H1 (cell line): Measurements from ENCODE around the gene FAU. TPM values are rescaled to one million over a fixed set of nuclear protein-coding genes. Genes with fewer than 3 reads are reported as not detected.
A peak's percentile ranks its signal among the peaks of the same experiment; 100 is the strongest.

ENCODE experiments used
- CTCF ChIA-PET: fragments of 300-600 bp; sonication (Branson Sonifier 250); formaldehyde crosslinking; loops from one replicate; lab custom pipeline; 2021; ENCODE audit not compliant: partially characterized antibody; lab: Charles Lee
- POLR2A ChIA-PET: fragments of 300-600 bp; sonication (Branson Sonifier 250); formaldehyde crosslinking; loops from one replicate; lab custom pipeline; 2021; ENCODE audit warnings: inconsistent platforms; ENCODE audit not compliant: partially characterized antibody; lab: Charles Lee
- DNase-seq, 2 experiments: peaks; one replicate each; pipeline versions ENCODE4 v3.0.0 to v3.0.0-alpha.2; 2010 to 2022; ENCODE audit warnings: low spot score in 2 of 2, low read depth in 1 of 2, mixed read lengths in 1 of 2
- FAIRE-seq: peaks from 2 replicates; lab custom pipeline; 2011; peaks lifted over from hg19 to GRCh38; lab: Jason Lieb, UNC
- H2AFZ ChIP-seq: 2 replicates; pipeline ENCODE4 v1.8.1; 2012; ENCODE audit warnings: low read length, inconsistent platforms
- H2AK5ac ChIP-seq: 2 replicates; pipeline ENCODE4 v1.6.1; 2013; ENCODE audit warnings: low read depth, low read length
- H2BK120ac ChIP-seq: replicated peaks from 2 replicates; pipeline ENCODE3; 2013; ENCODE audit warnings: low read depth, low read length, inconsistent platforms
- H2BK12ac ChIP-seq: 2 replicates; pipeline ENCODE4 v1.6.1; 2013; ENCODE audit warnings: low read depth, low read length
- H2BK15ac ChIP-seq: 2 replicates; pipeline ENCODE4 v1.6.1; 2013; ENCODE audit warnings: low read length
- H2BK20ac ChIP-seq: 2 replicates; pipeline ENCODE4 v1.6.1; 2013; ENCODE audit warnings: low read length
- H2BK5ac ChIP-seq: 2 replicates; pipeline ENCODE4 v1.6.1; 2013; ENCODE audit warnings: low read depth, low read length
- H3K14ac ChIP-seq: 2 replicates; pipeline ENCODE4 v1.6.1; 2013; ENCODE audit warnings: inconsistent platforms; ENCODE audit not compliant: insufficient read length
- H3K18ac ChIP-seq: 2 replicates; pipeline ENCODE4 v1.6.1; 2013; ENCODE audit warnings: low read length; ENCODE audit errors: extremely low read depth
- H3K23ac ChIP-seq: 2 replicates; pipeline ENCODE4 v1.6.1; 2013; ENCODE audit warnings: inconsistent platforms; ENCODE audit not compliant: insufficient read length
- H3K23me2 ChIP-seq: 2 replicates; pipeline ENCODE4 v1.6.1; 2013; ENCODE audit warnings: low read depth, low read length
- H3K27ac ChIP-seq: 2 replicates; pipeline ENCODE4 v1.6.1; 2011; ENCODE audit warnings: low read depth, low read length, inconsistent platforms
- H3K27me3 ChIP-seq, 4 experiments: replicated peaks in 1 of 4; 1 replicate in 1 of 4; 2 replicates in 3 of 4; pipeline versions ENCODE4 v1.6.1 to v1.8.1; 2011 to 2013; ENCODE audit warnings: low read length in 3 of 4, mild to moderate bottlenecking in 3 of 4, inconsistent platforms in 2 of 4, mixed read lengths in 2 of 4, moderate library complexity in 1 of 4; ENCODE audit not compliant: control insufficient read depth in 3 of 4, insufficient read depth in 3 of 4; ENCODE audit errors: extremely low read depth in 1 of 4
- H3K36me3 ChIP-seq, 4 experiments: 2 replicates each; pipeline versions ENCODE4 v1.6.1 to v1.8.1; 2011 to 2013; ENCODE audit warnings: mild to moderate bottlenecking in 4 of 4, low read length in 3 of 4, moderate library complexity in 2 of 4, control low read depth in 1 of 4, inconsistent platforms in 1 of 4; ENCODE audit not compliant: insufficient read depth in 4 of 4, control insufficient read depth in 2 of 4
- H3K4ac ChIP-seq: replicated peaks from 2 replicates; pipeline ENCODE3; 2013; ENCODE audit warnings: low read length, low read depth, mixed read lengths, inconsistent platforms; ENCODE audit not compliant: insufficient read length
- H3K4me1 ChIP-seq, 4 experiments: replicated peaks in 1 of 4; 1 replicate in 1 of 4; 2 replicates in 3 of 4; pipeline versions ENCODE4 v1.6.1 to v1.8.1; 2011 to 2013; ENCODE audit warnings: low read length in 3 of 4, inconsistent platforms in 2 of 4, mixed read lengths in 1 of 4; ENCODE audit not compliant: insufficient read depth in 4 of 4, control insufficient read depth in 3 of 4
- H3K4me2 ChIP-seq, 2 experiments: 2 replicates each; pipeline versions ENCODE4 v1.6.1 to v1.8.1; 2011 to 2013; ENCODE audit warnings: low read depth in 2 of 2, low read length in 2 of 2, control low read depth in 1 of 2, inconsistent platforms in 1 of 2, mild to moderate bottlenecking in 1 of 2; ENCODE audit not compliant: insufficient read depth in 1 of 2
- H3K4me3 ChIP-seq, 4 experiments: fragments of 200-600, 300-600 bp in 1 of 4; sonication (generic), shearing (Covaris generic), sonication (Bioruptor Twin) in 1 of 4; 2 replicates each; pipeline versions ENCODE4 v1.5.1 to v1.8.1; 2011 to 2016; ENCODE audit warnings: low read length in 4 of 4, low read depth in 3 of 4, control low read depth in 2 of 4, inconsistent platforms in 2 of 4, mild to moderate bottlenecking in 2 of 4, mixed read lengths in 1 of 4, moderate library complexity in 1 of 4; ENCODE audit not compliant: insufficient read depth in 2 of 4; ENCODE audit errors: extremely low read depth in 1 of 4
- H3K56ac ChIP-seq: replicated peaks from 2 replicates; pipeline ENCODE3; 2013; ENCODE audit warnings: low read depth, mild to moderate bottlenecking, mixed read lengths, low read length, inconsistent platforms; ENCODE audit not compliant: insufficient read length
- H3K79me1 ChIP-seq: 2 replicates; pipeline ENCODE4 v1.6.1; 2013; ENCODE audit warnings: low read depth, low read length, control low read depth
- H3K79me2 ChIP-seq, 2 experiments: 2 replicates each; pipeline versions ENCODE4 v1.6.1 to v1.8.1; 2012 to 2013; ENCODE audit warnings: low read length in 2 of 2, mild to moderate bottlenecking in 2 of 2, inconsistent platforms in 1 of 2; ENCODE audit not compliant: insufficient read depth in 2 of 2, control insufficient read depth in 1 of 2
- H3K9ac ChIP-seq, 4 experiments: replicated peaks in 1 of 4; 1 replicate in 1 of 4; 2 replicates in 3 of 4; pipeline versions ENCODE4 v1.6.1 to v1.8.1; 2011 to 2013; ENCODE audit warnings: low read depth in 3 of 4, low read length in 3 of 4, control low read depth in 2 of 4, mild to moderate bottlenecking in 2 of 4, moderate library complexity in 2 of 4, inconsistent platforms in 1 of 4; ENCODE audit errors: extremely low read depth in 1 of 4
- H3K9me3 ChIP-seq, 2 experiments: 2 replicates each; pipeline versions ENCODE4 v1.6.1 to v1.8.1; 2012 to 2013; ENCODE audit warnings: mild to moderate bottlenecking in 2 of 2, moderate library complexity in 2 of 2, control low read depth in 1 of 2, inconsistent platforms in 1 of 2, low read depth in 1 of 2, low read length in 1 of 2, mixed read lengths in 1 of 2; ENCODE audit not compliant: insufficient read depth in 2 of 2
- H4K20me1 ChIP-seq, 2 experiments: replicated peaks in 1 of 2; 2 replicates each; pipeline versions ENCODE3 to v1.8.1; 2011 to 2013; ENCODE audit warnings: inconsistent platforms in 2 of 2, low read length in 2 of 2, mild to moderate bottlenecking in 1 of 2; ENCODE audit not compliant: insufficient read depth in 2 of 2, control insufficient read depth in 1 of 2
- H4K5ac ChIP-seq: 2 replicates; pipeline ENCODE4 v1.6.1; 2013; ENCODE audit warnings: low read length, low read depth, mixed read lengths, inconsistent platforms; ENCODE audit not compliant: insufficient read length
- H4K8ac ChIP-seq: 2 replicates; pipeline ENCODE4 v1.8.0; 2013; ENCODE audit warnings: mild to moderate bottlenecking, moderate library complexity, low read length, inconsistent platforms; ENCODE audit not compliant: insufficient read depth; ENCODE audit errors: extremely low read depth
- H4K91ac ChIP-seq: replicated peaks from 2 replicates; pipeline ENCODE3; 2013; ENCODE audit warnings: low read length, mixed read lengths, inconsistent platforms; ENCODE audit not compliant: insufficient read length
- ASH2L ChIP-seq: fragments of 200-600, 300-600 bp; sonication (generic); IDR thresholded peaks from one replicate; pipeline ENCODE4 v1.7.1; 2017; ENCODE audit warnings: low read length
- BRCA1 ChIP-seq: IDR thresholded peaks from 2 replicates; pipeline ENCODE4 v1.6.1; 2012; ENCODE audit warnings: low read depth, low read length, improper control_type of control experiment
- GTF2F1 ChIP-seq: IDR thresholded peaks from 2 replicates; pipeline ENCODE4 v1.6.1; 2012; ENCODE audit warnings: low read depth, low read length, improper control_type of control experiment, borderline replicate concordance
- KDM5A ChIP-seq: fragments of 200-600 bp; IDR thresholded peaks from 2 replicates; pipeline ENCODE4 v1.7.1; 2012; ENCODE audit warnings: mild to moderate bottlenecking, low read length, inconsistent platforms, mixed read lengths
- NRF1 ChIP-seq: IDR thresholded peaks from 2 replicates; pipeline ENCODE4 v1.6.1; 2011; ENCODE audit warnings: mild to moderate bottlenecking, low read depth, low read length, improper control_type of control experiment
- YY1 ChIP-seq: IDR thresholded peaks from 2 replicates; pipeline ENCODE4 v1.6.1; 2011; ENCODE audit warnings: low read depth, mild to moderate bottlenecking, low read length
- WGBS, 2 experiments: shearing (Covaris generic) in 1 of 2; methylation state at CpG; one replicate each; pipeline versions ENCODE4 v1.1.6 to v1.1.7; 2013 to 2015; ENCODE audit warnings: low lambda C conversion rate in 2 of 2, mixed read lengths in 2 of 2, inconsistent platforms in 1 of 2, low coverage in 1 of 2, missing lambda C conversion rate in 1 of 2; ENCODE audit not compliant: insufficient replicate concordance in 2 of 2, insufficient coverage in 1 of 2, insufficient read length in 1 of 2; ENCODE audit errors: extremely low coverage in 1 of 2, missing lambda C conversion rate in 1 of 2; 5-methylcytosine and 5-hydroxymethylcytosine counted together
- polyA plus RNA-seq, 7 experiments: library from polyadenylated mRNA; depleted of rRNA in 3 of 7; stranded (reverse) in 5 of 7; unstranded in 2 of 7; fragments of >200 nt in 5 of 7; fragments of 200-250 nt in 2 of 7; gene quantifications; 1 replicate in 5 of 7; 2 replicates in 1 of 7; 4 replicates in 1 of 7; pipeline versions ENCODE4 v1.2.1 to v1.2.3, GENCODE V29; 2011 to 2013; ENCODE audit warnings: missing spikeins in 2 of 7, mixed read lengths in 2 of 7
- total RNA-seq: library from RNA; stranded (reverse); fragmentation: NEBNext Ultra II Directional; extraction: Animal tissue kit (Norgen Biotek cat#: 25700); gene quantifications from 2 replicates; pipeline ENCODE4 v1.2.1, GENCODE V29; 2021
- TF ChIP-seq, protein P1 (sequence below): IDR thresholded peaks from 2 replicates; pipeline ENCODE4 v1.6.1; 2011; ENCODE audit warnings: low read length, improper control_type of control experiment
- TF ChIP-seq, protein P2 (sequence below): IDR thresholded peaks from 2 replicates; pipeline ENCODE4 v1.6.1; 2012; ENCODE audit warnings: inconsistent platforms

Gene FAU
- total and polyA plus RNA-seq, 2 of the 8 experiments (the other 6 are each of a cell fraction or from before 2014, with no cell fraction given), result 826 to 896 TPM

DNA sequence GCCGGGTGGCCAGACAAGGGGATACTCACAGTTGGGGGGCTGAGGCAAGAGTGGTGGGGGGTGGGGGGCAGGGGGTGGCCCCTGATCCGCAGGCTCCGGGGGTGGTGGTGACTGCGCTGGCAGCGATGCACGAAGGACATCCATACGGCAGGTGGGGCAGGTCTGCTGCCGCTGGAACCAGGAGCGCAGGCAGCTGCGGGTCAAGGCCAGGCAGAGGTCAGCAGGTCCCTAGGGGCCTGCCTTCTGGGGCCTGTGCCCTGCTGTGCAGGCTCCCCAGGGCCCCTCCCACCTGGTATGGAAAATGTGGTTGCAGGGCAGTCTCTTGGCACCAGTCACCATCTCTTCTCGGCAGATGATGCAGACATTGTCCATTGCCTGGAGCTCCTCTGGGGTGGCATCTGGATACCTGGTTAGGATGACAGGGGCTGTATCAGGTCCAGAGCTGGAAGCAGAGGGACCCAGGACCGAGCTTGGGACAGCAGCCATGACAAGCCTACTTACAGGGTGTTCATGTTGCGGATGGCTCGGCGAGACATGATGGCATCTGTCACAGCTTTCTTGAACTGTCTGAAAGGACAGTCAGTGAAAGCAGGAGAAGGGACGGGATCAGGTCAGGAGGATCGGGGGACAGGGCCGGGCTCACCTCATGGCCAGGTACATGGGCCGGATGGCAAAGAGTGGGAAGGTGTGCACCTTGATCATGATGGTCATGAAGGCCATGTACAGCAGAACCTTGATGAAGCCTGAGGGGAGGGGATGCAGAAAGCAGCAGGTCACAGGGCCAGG, 8.9 kb upstream of the FAU start:
- 0 out of 2 replicates have a peak overlapping the region, but pooled peaks have one; percentile 27 for H2BK12ac ChIP-seq
- H4K8ac ChIP-seq, result no peak overlapping the region
- no peak overlapping the region for H3K23ac ChIP-seq
- no peak overlapping the region for H3K18ac ChIP-seq
- no peak overlapping the region for H2BK5ac ChIP-seq
- no peak overlapping the region for H3K4me3 ChIP-seq
- no peaks in the 10 kb centered on the region for H3K27me3 ChIP-seq
- 90% methylated on average over 10 of the region's 19 CpGs; no CpG with 5 or more reads in 1 of the 2 experiments for WGBS, 2 experiments
- H3K9me3 ChIP-seq, result no peaks in the 10 kb centered on the region
- ChIA-PET POLR2A (interaction anchor here (1.0 to 15.8 kb wide), 4 partner anchors 14 to 38 kb away, joined by 3 to 305 read pairs (median 8); partner anchors contain the start of genes FAU, MRPL49, TM7SF2 and ZNHIT2), CTCF (interaction anchor here (1.0 to 9.5 kb wide), 8 partner anchors 9 to 77 kb away, joined by 3 to 71 read pairs (median 6); partner anchors contain the start of genes CAPN1, FAU, MRPL49 and TM7SF2)
- no peak overlapping the region for H3K56ac ChIP-seq
- H3K4ac ChIP-seq, result no peak overlapping the region
- no peak overlapping the region for H2BK120ac ChIP-seq
- H2BK20ac ChIP-seq, result no peak overlapping the region
- H4K20me1 ChIP-seq, result peaks cover 0 to 16% of the 10 kb centered on the region in 2 experiments
- peaks cover 3% of the 10 kb centered on the region; the same call in 1 of the 2 replicates for H3K79me1 ChIP-seq
- peaks cover 14% of the 10 kb centered on the region for H3K23me2 ChIP-seq
- DNase-seq, result no peak
- no peak for FAIRE-seq
- H4K91ac ChIP-seq, result no peak overlapping the region
- peaks cover 18 to 53% (median 44%) of the 10 kb centered on the region in 4 experiments for H3K36me3 ChIP-seq
- no peak overlapping the region for H3K4me2 ChIP-seq
- H3K4me1 ChIP-seq, result peaks cover 0 to 13% (median 7%) of the 10 kb centered on the region in 4 experiments; a peak in 6 of 7 replicates
- H2BK15ac ChIP-seq, result no peak overlapping the region
- no peak overlapping the region for H3K27ac ChIP-seq
- no peak overlapping the region for H3K9ac ChIP-seq
- H4K5ac ChIP-seq, result no peak overlapping the region
- no peak overlapping the region for H2AK5ac ChIP-seq
- H3K79me2 ChIP-seq, result peaks cover 0 to 15% of the 10 kb centered on the region in 2 experiments; a peak in 1 of 4 replicates
- TF ChIP-seq BRCA1, result no peak
- TF ChIP-seq, protein P1, sequence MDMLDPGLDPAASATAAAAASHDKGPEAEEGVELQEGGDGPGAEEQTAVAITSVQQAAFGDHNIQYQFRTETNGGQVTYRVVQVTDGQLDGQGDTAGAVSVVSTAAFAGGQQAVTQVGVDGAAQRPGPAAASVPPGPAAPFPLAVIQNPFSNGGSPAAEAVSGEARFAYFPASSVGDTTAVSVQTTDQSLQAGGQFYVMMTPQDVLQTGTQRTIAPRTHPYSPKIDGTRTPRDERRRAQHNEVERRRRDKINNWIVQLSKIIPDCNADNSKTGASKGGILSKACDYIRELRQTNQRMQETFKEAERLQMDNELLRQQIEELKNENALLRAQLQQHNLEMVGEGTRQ, result no peak
- no peak for TF ChIP-seq GTF2F1
- no peak for TF ChIP-seq ASH2L
- TF ChIP-seq NRF1, result no peak
- TF ChIP-seq, protein P2, sequence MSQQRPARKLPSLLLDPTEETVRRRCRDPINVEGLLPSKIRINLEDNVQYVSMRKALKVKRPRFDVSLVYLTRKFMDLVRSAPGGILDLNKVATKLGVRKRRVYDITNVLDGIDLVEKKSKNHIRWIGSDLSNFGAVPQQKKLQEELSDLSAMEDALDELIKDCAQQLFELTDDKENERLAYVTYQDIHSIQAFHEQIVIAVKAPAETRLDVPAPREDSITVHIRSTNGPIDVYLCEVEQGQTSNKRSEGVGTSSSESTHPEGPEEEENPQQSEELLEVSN, result no peak
- no peak for TF ChIP-seq YY1
- TF ChIP-seq KDM5A, result no peak
- no peak overlapping the region for H2AFZ ChIP-seq
- H3K14ac ChIP-seq, result no peak overlapping the region
